Middle frontal gyrus (tissue), 1 donor: ENCODE results near the gene GREM1.
A peak's percentile ranks its signal among the peaks of the same experiment; 100 is the strongest.

ENCODE experiments used
- DNase-seq: peaks from one replicate; pipeline ENCODE4 v3.0.0-alpha.2; 2015; ENCODE audit warnings: low spot score; ENCODE audit errors: extremely low spot score

The GREM1 gene

GRCh38 chr15:32717426-32718226 is at the start of gene GREM1:
Gene GREM1 (plus strand): TSS chr15:32718004. CDS start chr15:32730691, 12,687 bp downstream.
- no peak for DNase-seq

- DNase-seq: no peak
Observed at GRCh38 chr15:32668942-32669341, 48.9 kb upstream of the GREM1 start.

GRCh38 chr15:32669896-32670611 is 47.8 kb upstream of the GREM1 start:
- DNase-seq: peak; percentile 67

DNA sequence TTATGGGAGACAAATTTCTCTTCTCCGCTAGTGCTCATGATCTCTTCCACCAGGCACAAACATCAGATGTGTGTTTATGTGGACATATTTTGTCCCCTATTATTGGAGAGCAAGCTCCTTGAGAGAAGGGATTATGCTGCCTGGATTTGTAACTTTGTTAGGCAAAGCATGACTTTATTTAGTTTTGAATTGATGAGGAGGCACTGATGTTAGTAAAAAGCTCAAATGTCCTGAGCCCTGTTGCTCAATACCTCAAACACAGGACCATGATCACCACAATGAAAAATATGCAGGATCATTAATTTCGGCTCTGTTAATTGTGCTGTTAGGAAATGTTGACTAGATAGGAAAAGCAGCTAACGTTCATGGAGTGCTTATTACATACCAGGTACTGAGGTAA is 47.2 kb upstream of the GREM1 start:
- DNase-seq: no peak

DNA sequence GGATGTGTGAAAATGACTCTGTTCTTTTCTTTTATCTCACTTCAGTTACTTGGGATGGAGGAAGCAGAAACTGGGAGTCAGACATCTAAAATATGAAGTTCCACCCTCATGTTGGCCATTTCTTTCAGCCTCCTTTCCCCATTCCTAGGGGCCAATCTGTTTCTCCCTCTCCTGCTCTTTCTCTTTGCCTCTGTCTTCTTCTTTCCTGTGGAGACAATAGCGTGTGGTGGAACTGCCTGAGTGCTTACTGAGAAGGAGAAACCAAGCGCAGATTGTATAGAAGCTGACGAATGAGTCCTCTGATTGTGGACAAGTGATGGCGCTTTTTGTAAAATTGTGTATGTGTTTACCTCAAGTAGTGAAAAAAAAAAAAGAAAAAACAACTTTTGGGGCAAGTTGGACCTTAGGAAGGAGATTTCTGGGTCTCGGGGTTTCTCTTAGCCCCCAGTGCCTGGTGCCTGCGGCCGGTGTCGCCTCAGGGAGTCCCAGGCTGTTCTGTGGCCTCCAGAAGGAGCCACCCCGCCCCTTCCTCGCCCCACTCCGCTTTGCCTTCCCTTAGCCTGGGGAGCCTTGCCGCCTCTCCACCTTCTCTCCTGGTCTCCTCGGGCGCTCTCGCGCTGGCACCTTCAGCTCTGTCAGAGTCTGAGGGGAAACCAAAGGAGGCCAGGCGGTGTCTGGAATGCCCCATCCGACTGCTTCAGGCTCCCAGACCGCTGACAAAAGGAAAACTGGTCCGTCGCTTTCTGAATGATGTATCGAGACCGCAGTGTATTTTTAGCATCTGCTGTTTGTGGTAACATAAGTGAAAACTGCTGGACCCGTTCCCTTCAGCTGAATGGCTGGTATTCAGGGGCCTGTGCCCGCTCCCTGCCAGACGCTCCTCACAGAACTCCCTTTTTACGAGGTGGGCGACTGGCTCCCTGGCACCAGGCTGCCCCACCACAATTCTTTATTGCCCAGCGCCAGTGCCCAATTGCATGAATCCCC is 46.2 kb upstream of the GREM1 start:
- no peak for DNase-seq

DNA sequence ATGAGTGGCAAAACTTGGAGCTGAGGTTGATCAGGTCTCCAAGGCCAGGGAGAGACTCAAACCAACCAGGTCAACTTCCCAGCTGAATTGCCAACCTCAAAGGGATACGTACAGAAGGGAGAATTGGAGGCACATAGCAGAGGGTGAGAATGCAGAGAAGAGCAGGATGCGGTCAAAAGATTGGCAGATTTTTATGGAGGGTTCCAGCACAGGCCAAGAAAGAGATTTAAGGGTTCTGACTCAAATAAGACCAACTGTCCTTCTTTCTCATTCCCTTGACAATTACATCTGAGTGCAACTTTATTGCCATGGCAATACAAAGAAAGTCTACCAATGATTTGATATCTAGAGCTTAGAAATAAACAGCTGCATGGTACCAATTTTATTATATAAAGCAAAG is 43.1 kb upstream of the GREM1 start:
- no peak for DNase-seq

DNA sequence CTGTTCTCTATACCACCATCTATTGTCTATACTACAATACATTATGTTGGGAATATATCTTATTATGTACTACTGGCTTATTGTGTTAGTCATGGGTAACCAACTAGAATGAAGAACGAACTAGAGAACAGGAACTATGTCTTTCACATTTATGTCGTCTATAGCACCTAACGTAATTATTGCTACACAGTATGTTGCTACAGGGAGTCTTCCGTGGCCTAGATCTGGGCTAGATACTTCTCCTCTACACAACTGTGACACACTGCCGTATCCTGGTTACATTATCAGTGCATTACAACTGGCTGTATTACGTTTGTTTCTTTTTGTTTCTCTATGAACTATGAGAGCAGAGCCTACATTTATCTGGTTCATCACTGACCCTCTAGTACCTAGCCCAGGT is 42.3 kb upstream of the GREM1 start:
- no peak for DNase-seq

DNA sequence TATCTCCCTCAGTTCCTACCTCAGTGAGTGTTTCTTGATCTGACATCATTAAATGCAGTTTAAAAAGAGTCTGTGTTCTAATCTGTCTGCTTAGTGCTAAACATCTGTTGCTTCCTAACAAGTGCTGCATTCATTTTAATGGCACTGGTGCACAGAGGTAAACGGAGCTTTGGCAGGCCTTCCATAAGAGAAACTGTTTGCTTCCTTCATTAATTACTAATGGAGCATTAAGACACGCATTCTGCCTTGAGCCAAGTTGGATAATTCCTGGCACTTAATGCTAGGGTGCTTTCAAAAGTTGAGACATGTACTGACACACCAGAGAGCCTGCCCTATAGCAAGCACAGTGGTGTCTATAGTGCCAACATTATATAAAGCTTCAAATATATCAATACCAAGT is 41.6 kb upstream of the GREM1 start:
- DNase-seq: no peak

- DNase-seq: no peak
Observed at GRCh38 chr15:32677238-32677750, 40.5 kb upstream of the GREM1 start.

DNA sequence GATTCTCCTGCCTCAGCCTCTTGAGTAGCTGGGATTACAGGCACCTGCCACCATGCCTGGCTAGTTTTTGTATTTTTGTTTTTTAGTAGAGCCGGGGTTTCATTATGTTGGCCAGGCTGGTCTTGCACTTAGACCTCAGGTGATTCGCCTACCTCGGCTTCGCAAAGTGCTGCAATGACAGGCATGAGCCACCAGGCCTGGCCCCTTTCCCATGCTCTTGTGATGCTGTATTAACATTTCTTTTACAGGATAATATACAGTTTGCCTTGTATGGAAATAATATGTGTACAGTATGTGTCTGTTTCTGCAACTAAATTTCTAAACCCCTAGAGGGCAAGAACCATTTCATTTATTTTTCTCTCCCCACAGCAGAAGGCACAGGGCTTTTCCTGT is 38.5 kb upstream of the GREM1 start:
- DNase-seq: no peak

DNA sequence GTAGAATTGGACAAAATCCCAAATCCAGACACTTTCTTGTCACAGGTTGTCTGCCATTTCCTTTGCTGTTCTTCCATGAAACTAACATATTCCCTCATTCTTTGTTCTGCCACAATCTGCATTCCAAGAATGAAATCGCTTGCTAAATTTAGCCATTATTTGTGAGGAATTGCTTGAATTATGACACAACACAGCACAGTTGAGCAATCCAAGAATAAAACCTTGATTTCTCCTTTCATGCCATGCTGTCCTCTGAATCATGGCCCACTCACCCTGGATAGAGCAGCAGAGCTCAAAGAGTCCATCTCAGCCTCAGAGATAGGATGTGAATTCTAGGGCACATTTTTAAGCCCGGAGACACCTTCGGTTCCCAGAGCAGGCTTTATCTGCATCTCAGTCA is 35.2 kb upstream of the GREM1 start:
- no peak for DNase-seq

DNA sequence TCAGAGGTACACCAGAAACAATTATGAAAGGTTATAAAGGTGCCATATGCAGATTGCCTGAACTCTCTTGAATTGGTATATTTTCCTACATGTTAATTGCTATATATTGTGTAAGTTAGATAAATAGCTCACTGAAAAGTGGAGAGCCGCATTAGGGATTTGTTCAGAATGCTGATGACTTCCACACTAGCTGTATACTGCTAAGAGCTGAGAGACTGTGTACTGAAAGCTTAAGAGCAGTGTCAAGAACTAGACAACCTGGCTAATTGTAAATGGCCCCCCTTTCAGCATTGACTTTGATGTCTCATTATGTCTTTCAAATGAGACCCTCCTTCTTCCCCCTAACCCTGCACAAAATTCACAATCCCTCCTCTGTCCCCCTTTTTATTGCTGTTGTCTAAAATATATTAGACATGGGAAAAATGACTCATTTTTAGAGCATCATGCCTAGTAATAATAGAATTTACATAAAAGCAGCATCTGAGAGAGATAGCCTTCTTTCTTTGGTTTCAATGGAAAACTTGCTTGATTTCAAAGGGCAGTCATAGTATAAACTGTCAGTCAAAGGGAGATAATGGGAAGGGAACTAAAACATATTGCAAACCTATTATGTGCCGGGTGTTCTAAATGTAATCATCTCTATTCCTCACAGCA is 34.7 kb upstream of the GREM1 start:
- no peak for DNase-seq

DNA sequence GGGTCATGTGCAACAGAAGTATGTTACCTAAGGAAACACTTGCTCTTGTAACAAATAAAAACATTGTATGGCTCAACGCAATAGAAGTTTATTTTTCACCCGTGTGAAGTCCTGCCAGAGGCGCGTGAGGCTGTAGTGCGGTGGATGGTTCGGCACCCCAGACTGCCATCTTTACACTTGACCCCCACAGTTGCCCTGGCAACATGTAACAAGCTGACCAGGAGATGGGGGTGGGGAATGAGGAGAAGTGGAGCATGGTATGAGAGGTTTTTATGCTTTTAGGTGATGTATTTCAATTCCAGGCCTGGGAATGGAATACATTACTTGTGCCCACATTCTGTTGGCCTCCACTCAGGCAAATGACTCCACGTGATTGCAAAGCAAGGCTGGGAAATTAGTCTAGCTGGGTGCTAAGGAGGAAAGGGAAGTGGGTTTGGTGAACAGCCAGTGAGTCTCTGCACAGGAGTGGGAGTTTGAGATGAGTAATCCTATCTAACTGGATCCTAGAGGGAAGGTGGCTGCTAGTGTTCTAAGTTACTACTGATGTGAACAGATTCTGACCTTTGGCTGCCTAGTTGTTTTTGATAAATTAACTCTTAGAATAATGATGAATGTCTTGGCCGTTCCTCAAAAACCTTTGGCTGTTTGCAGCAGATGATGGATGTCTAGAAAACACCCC is 33.8 kb upstream of the GREM1 start:
- no peak for DNase-seq

- DNase-seq: no peak
Observed at GRCh38 chr15:32685576-32685975, 32.2 kb upstream of the GREM1 start.

- no peak for DNase-seq
Observed at GRCh38 chr15:32687556-32687955, 30.2 kb upstream of the GREM1 start.

GRCh38 chr15:32688151-32688639 is 29.6 kb upstream of the GREM1 start:
- DNase-seq: no peak

GRCh38 chr15:32690941-32691688 is 26.7 kb upstream of the GREM1 start:
- no peak for DNase-seq

DNA sequence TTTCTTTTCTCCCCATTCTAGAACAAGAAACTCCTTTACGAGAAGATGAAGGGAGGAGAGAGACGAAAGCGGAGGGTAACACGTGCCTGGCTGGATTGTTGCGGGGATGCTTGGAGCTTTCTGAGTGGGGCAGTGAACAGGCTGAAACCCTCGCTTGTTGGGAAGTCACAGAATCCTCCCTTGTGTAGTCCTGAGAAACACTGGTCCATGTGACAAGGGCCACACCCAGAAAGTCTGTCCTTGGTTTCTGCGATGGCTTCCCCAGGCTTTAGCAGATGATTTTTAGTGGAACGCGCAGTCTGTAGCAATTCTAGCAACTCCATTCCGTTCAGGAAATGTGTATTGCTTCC is 26.1 kb upstream of the GREM1 start:
- no peak for DNase-seq

- DNase-seq: no peak
Observed at GRCh38 chr15:32692286-32692685, 25.5 kb upstream of the GREM1 start.
